ENCODE measurements around the gene C6orf141. TPM values are rescaled to one million over a fixed set of nuclear protein-coding genes. Genes with fewer than 3 reads are reported as not detected.
"Not testable (repeated sequence)": the region's sequence is repeated elsewhere in the genome, so short reads cannot be mapped to it uniquely, and the experiment has no call there.

C6orf141 gene
- total RNA-seq, 2 experiments from 2014 or later: 0.28 to 0.33 TPM

DNA sequence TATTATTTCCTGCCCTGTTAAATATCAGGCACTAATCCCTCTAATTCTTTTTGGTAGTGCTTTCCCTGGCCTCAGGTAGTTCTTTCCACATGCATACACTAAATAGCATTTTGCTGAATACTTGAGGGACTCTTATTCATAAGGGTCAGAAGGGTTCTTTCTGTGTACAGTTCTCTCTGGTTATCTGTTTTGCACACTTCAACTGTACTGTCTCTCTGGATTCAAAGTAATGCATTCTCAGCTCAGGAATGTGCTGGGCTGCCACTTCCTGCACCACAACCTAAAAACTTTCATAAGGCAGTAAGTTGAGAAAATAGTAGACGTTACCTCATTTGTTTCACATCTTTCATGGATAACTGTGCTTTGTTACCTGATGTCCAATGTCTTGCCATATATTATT lies 32.1 kb downstream of the C6orf141 start:
- no peak for DNase-seq
- H3K36me3 Mint-ChIP-seq: no peaks in the 10 kb centered on the region
- H3K4me1 Mint-ChIP-seq: no peaks in the 10 kb centered on the region
- peaks cover 3% of the 10 kb centered on the region for H3K9me3 Mint-ChIP-seq
- peaks cover 15% of the 10 kb centered on the region for H3K27me3 Mint-ChIP-seq
- H3K27ac Mint-ChIP-seq: no peak overlapping the region
- no peak overlapping the region for H3K4me3 Mint-ChIP-seq

DNA sequence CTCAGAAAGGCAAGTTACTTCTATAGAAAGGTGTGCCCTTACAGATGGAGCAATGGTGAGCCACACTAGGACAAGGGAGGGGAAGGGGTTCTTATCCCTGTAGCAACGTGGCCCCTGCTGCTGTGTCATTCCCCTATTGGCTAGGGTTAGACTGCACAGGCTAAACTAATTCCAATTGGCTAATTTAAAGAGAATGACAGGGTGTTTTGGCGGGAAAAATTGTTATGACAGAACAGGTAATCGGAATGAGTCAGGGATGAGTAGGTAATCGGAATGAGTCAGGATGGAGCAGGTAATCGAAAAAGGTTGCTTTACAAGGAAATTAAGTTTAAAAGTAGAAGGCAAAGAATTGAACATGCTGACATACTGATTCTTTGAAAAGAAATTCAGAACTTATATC lies 36.8 kb downstream of the C6orf141 start:
- H3K36me3 Mint-ChIP-seq, H3K4me1 Mint-ChIP-seq, H3K4me3 Mint-ChIP-seq, DNase-seq, H3K27me3 Mint-ChIP-seq, H3K27ac Mint-ChIP-seq, H3K9me3 Mint-ChIP-seq: not testable (repeated sequence)

Other genes with a start within 250 kb of the C6orf141 start
- 10 to 100 TPM; 11.3 to 11.5 TPM for gene MMUT, start 87.4 kb upstream of the C6orf141 start, total RNA-seq
- gene CENPQ, start 87.3 kb upstream of the C6orf141 start, total RNA-seq: 10 to 100 TPM; 22.5 to 23.9 TPM
- not detected for gene GLYATL3, start 50.7 kb upstream of the C6orf141 start, total RNA-seq
- gene RHAG, start 86.2 kb downstream of the C6orf141 start, total RNA-seq: not detected
- gene CRISP2, start 162.9 kb downstream of the C6orf141 start, total RNA-seq: not detected
- not detected for gene CRISP3, start 193.7 kb downstream of the C6orf141 start, total RNA-seq
- not detected for gene PGK2, start 236.6 kb downstream of the C6orf141 start, total RNA-seq